Endometrial microvascular endothelial cells (primary cell): Measurements from ENCODE around the gene NRP2. TPM values are rescaled to one million over a fixed set of nuclear protein-coding genes. Genes with fewer than 3 reads are reported as not detected.

ENCODE experiments used
- in situ Hi-C: cut with HindIII; loops from 2 replicates; pipeline ENCODE4 v1.10.0; 2017; ENCODE audit warnings: low sequenced_read_pairs, low pct_unique_long_range_greater_than_20kb; ENCODE audit errors: inconsistent ontology term
- total RNA-seq: library from RNA; depleted of rRNA; stranded (reverse); fragments of >200 nt; gene quantifications from one replicate; pipeline ENCODE4 v1.2.3, GENCODE V29; 2015; ENCODE audit errors: inconsistent ontology term

Gene NRP2
- total RNA-seq, 1 donor from 2014 or later = 56.2 TPM

DNA sequence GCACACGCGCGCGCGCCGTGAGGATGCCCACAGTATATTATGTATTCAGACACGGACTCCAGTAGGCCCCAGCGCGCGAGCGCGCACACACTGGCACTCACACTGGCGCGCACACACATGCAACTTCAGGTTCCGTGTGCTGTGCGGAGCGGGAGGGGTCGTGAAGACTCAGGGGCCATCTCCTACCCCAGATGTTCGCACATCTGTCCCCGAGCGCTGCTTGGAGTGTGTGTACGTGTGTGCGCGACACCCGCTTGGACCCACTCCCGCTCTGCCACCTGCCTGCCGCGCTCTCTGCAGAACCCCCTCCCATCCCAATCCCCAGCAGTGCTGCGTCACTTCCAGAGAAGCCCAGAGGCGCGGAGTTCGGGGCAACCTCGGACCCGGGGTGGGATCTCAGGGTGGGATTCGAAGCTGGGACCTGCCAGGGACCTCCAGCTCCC lies 2.6 kb downstream of the NRP2 start:
- in situ Hi-C loops = no loop called here

DNA sequence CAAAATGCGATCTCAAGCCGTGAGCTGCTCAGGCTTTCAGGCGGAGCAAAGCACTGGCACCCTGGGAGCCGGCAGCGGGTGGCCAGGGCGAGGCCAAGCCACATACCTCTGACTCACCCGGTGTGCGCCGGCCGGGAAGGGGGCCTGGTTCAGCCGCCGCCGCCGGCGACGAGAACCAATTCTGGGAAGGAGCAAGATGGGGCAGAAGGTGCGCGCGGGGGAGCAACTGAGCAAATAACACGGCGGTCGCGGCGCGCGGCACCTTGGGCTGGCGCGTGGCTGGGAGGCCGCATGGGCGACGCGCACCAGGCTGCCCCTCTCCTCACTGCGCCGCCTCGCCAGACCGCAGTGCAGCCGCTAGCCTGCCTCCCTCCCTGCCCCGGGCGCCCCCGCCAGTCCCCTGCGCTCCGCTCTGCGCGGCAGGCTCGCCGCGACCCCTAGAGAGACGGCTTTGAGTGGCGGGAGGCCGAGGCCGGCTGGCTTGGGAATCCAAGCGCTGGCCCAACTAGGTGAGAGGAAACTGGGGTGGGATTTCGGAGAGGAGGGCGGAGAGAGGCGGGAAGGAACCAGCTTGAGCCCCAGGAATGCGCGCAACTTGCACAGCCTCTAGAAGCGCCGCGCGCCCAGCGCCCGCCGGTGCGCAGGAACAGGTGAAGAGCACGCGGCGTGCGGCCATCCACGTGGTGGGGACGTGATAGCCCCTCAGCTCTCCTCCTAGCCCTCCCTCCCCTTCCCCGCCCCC lies 3.2 kb downstream of the NRP2 start:
- in situ Hi-C loops = no loop called here

DNA sequence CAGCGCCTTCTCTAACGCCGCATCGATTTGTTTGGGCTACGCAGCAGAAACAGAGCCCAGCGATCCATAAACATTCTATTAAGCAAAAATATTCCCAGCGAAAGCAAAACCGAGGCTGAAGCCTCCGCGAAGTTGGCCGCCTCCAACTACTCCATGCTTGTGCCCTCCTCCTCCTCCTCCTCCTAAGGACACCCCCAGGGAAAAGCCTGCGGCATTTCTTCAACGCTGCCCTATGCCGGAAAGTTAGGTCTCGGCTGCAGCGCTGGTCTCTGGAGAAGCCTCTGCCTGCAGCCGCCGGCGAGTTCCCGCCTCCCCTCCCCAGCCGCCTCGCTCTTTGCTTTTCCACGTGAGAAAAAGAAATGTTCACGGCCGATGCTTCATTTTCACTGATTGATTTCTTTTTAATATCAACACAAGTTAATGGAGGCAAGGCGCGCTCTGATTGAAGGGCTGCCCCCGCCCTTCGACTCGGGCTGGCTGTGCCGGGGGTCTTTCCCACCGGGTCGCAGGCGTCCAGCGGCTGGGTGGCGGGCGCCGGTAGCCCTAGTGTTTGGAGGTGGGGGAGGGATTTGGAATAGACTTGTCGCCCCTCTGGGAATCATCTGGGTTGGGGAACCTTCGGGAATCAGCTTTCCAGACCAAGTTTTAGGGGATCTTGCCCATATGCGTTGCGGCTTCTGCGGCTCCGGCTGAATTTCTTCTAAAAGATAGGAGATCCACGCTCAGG lies 3.9 kb downstream of the NRP2 start:
- in situ Hi-C loops = no loop called here

DNA sequence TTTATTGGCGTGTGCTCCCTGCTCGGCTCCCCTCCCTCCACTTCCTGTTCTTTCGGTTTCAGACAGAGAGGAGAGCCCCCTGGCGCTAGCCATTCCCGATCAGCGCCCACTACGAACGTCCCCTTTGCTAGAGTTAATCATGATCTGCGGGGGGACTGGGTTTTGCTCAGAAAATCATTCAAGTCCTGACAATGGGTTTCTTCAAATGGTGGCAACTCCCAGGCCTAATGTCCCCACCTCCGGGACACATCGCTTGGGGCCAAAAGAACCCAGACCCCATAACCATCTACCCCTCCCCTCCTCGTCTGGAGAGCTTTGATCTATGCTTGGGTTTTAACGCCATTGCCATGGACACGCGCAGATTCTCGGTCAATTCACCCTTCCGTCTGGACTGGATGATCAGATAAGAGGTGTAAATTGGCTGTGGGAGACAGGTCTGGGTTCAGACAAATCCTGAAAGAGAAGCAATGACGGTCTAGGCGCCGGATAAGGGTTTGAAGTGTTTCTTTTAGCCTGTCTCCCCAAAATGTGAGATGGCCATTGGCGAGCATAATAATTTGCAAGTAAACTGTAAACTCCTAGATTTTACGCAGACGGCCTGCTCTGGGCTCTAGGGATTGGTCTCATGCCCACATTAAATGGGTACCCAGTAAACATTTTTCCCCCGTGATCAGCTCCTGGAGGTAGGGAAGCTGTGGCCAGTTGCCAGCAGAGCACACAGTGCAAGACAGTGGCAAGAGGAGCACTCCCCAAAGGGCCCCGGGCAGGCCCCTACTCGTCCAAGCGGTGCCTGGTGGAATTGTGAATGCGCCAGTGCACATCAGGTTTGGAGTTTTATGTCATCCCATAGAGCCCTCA lies 4.7 kb downstream of the NRP2 start:
- in situ Hi-C loops = no loop called here

DNA sequence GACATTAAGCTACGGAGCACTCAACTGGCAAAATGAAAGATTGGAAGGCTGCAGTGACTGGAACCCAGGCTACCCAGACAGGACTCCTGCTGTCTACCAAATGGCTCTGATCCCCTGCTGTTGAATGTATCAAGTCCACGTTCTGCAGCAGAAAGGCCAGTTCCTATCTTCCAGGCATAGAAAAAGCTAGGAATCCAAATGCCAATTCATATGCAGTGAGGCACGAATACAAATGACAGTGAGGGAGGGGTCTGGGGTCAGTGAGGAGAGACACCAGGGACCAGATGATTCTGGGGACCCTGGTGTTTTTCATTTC lies 5.3 kb downstream of the NRP2 start:
- in situ Hi-C loops = no loop called here

- in situ Hi-C loops = no loop called here
Measured at GRCh38 chr2:205688417-205689200, 6.3 kb downstream of the NRP2 start.

DNA sequence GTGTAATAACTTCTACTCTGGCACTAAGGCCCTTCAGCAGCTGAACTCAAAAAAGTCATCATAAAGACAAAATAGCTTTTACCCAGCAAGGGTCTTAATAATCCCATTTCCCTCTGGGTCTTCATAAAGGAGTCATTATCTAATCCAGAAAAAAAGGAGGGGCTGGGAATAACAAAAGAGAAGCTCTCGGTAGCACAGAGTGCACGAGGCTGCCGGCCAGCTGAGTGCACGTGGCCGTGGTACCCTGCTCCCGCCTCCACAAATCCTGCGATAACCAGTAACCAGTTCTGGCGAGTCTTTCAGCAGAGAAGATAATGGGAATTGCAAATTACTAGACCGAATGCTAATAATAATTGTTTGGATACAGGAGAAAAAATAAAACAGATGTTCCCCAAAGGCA lies 7.5 kb downstream of the NRP2 start:
- in situ Hi-C loops = no loop called here

- in situ Hi-C loops = no loop called here
Measured at GRCh38 chr2:205692104-205692503, 9.8 kb downstream of the NRP2 start.

DNA sequence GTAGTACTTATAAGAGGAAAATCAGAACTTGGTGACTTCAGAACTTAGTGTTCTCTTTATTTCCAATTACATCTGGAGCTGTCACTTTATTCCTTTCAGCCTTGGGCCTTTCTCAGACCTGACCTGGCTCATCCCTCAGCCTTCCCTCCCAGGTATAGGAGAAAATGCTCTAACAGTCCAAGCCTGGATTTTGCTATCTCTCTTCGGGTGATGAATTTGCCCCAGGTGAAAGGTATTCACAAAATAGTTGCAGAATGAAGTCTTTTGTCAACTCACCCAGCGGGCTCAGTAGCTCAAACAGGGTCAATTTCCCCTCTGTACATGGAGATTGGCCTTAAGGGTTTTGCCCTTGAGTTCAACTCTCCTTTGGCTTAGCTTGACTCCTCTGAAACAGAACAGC lies 12.0 kb downstream of the NRP2 start:
- in situ Hi-C loops = no loop called here

DNA sequence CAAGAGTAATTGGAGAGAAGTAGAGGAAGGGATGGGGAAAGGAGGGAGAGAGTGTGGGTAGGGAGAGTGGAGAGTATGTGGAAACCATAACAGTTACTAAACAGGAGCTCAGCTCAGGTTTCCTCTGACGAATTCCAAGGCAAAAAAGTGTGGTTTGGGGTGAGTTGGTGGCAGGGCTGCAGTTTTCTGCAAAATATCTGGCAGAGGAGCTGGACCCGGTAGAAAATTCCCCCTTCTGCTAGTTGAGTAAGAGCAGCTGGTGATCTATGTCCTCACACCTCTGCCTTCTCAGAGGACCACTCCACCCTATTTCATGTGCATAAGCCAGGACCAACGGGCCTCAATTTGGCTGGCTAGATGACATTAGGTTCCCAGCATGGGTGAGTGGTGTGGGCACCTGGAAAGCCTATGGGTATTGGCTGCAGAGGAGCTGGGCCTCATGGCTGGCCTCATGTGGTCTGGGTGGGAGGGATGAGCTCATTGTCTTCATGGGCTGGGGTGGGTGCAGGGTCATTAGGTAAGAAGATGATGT lies 13.2 kb downstream of the NRP2 start:
- in situ Hi-C loops = no loop called here

GRCh38 chr2:205696331-205696926 lies 14.1 kb downstream of the NRP2 start:
- in situ Hi-C loops = no loop called here

- in situ Hi-C loops = no loop called here
Measured at GRCh38 chr2:205696927-205697441, 14.7 kb downstream of the NRP2 start.

GRCh38 chr2:205698286-205699268 lies 16.3 kb downstream of the NRP2 start:
- in situ Hi-C loops = no loop called here

DNA sequence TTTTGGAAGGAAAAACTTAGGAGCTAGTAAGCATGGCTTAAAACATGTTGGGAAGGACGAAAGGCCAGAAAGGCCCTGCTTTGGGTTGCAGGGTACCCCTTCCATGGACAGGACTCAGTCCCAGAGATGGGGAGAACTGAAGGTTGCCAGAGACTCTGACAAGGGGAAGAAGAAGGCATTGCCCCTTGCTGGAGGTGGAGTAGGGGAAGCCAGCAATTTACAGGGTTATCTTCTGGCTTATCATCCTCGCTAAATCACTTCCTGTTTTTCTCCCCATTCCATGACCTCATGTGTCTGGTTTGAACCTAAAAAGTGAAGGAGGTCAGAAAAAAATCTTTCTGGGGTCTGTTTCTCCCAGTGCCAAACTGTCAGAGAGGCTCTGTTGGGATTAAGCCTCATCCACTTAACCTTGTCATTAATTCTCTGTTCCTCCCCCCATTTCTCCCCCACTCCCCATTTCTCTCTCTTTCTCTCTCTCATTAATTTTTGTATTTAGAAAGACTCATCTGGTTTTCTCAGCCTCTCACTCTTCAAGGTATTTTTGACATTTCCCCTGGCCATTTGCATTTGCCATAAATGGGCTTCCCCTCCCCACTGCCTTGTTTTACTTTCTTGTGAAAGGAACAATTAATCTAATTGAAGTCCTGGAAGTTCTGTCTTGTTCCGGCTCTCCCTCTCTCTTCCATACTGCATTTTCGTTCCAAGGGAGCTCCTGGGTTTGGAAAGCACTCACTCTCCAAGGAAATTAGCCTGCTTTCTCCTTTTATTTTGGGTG lies 17.4 kb downstream of the NRP2 start:
- in situ Hi-C loops = no loop called here

- in situ Hi-C loops = no loop called here
Measured at GRCh38 chr2:205700331-205701132, 18.2 kb downstream of the NRP2 start.

DNA sequence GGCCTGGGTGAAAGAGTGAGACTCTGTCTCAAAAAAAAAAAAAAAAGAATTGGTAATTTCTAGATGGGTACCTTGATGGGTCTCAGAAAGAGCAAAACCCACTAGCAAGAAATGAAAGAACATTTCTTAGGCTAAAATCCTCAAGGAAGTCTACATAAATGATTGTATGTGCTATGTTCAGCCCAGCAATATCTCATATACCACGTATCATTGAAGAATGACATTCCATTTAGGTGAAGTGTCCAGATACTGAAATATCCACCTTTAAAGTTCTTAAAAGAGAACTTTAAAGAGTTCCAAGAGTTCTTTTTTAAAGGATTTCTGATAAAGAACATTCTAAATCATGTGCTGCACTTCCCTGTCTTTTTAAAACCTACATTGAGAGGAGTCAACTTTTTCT lies 19.2 kb downstream of the NRP2 start:
- in situ Hi-C loops = no loop called here
